HL-60 (cell line): ENCODE measurements around the gene SPIRE2.

Experiments used
- GABPA ChIP-seq: IDR thresholded peaks from 2 replicates; pipeline ENCODE4 v1.6.1; 2012; ENCODE audit warnings: low read depth
- TF ChIP-seq, protein P1 (sequence below): IDR thresholded peaks from one replicate; pipeline ENCODE4 v1.5.1; 2011; ENCODE audit warnings: low read length, control low read depth, inconsistent platforms; ENCODE audit not compliant: insufficient read depth
- TF ChIP-seq, protein P2 (sequence below): IDR thresholded peaks from 2 replicates; pipeline ENCODE4 v1.6.1; 2012; ENCODE audit warnings: low read depth; ENCODE audit not compliant: insufficient replicate concordance

DNA sequence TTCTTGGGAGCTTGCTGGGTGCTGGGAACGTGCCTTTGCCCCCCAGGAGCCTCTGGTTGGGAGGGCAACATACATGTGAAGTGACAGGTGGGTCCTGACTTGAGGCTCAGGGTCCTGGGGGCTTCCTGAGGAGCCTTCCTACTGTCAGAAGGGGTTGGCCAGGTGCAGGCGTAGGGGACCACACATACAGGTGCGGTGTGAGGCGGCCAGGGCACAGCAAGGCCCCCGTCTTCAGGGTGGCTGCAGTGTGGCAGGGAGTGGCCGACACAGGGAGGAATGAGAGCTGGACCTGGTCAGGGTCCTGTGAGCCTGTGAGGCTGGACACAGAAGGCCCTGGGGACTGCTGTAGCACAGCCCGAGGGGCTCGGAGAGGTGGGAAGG is 55.8 kb downstream of the SPIRE2 start:
- TF ChIP-seq, protein P1, sequence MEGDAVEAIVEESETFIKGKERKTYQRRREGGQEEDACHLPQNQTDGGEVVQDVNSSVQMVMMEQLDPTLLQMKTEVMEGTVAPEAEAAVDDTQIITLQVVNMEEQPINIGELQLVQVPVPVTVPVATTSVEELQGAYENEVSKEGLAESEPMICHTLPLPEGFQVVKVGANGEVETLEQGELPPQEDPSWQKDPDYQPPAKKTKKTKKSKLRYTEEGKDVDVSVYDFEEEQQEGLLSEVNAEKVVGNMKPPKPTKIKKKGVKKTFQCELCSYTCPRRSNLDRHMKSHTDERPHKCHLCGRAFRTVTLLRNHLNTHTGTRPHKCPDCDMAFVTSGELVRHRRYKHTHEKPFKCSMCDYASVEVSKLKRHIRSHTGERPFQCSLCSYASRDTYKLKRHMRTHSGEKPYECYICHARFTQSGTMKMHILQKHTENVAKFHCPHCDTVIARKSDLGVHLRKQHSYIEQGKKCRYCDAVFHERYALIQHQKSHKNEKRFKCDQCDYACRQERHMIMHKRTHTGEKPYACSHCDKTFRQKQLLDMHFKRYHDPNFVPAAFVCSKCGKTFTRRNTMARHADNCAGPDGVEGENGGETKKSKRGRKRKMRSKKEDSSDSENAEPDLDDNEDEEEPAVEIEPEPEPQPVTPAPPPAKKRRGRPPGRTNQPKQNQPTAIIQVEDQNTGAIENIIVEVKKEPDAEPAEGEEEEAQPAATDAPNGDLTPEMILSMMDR, result no peak
- no peak for TF ChIP-seq GABPA
- TF ChIP-seq, protein P2, sequence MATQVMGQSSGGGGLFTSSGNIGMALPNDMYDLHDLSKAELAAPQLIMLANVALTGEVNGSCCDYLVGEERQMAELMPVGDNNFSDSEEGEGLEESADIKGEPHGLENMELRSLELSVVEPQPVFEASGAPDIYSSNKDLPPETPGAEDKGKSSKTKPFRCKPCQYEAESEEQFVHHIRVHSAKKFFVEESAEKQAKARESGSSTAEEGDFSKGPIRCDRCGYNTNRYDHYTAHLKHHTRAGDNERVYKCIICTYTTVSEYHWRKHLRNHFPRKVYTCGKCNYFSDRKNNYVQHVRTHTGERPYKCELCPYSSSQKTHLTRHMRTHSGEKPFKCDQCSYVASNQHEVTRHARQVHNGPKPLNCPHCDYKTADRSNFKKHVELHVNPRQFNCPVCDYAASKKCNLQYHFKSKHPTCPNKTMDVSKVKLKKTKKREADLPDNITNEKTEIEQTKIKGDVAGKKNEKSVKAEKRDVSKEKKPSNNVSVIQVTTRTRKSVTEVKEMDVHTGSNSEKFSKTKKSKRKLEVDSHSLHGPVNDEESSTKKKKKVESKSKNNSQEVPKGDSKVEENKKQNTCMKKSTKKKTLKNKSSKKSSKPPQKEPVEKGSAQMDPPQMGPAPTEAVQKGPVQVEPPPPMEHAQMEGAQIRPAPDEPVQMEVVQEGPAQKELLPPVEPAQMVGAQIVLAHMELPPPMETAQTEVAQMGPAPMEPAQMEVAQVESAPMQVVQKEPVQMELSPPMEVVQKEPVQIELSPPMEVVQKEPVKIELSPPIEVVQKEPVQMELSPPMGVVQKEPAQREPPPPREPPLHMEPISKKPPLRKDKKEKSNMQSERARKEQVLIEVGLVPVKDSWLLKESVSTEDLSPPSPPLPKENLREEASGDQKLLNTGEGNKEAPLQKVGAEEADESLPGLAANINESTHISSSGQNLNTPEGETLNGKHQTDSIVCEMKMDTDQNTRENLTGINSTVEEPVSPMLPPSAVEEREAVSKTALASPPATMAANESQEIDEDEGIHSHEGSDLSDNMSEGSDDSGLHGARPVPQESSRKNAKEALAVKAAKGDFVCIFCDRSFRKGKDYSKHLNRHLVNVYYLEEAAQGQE, result no peak
